HEK293 (cell line): ENCODE data around the gene PSEN1.

Experiments
- CTCF ChIA-PET: fragments of 350-600 bp; formaldehyde crosslinking; extraction: SDS; loops from one replicate; lab custom pipeline; 2021; ENCODE audit warnings: antibody characterized with exemption; lab: Yijun Ruan, JAX
- POLR2A ChIA-PET: fragments of 300-600 bp; formaldehyde crosslinking; extraction: SDS; loops from one replicate; lab custom pipeline; 2020; ENCODE audit warnings: antibody characterized with exemption, inconsistent platforms; lab: Yijun Ruan, JAX
- H3K27ac ChIP-seq: fragments of 200-500 bp; sonication (Bioruptor generic); 2 replicates; pipeline ENCODE4 v1.5.1; 2014; ENCODE audit warnings: low read depth, low read length, control low read depth, inconsistent platforms; ENCODE audit errors: extremely low read depth
- H3K36me3 ChIP-seq, 2 experiments: fragments of 200-500 bp in 1 of 2; sonication (Bioruptor generic) in 1 of 2; 1 replicate in 1 of 2; 2 replicates in 1 of 2; pipeline ENCODE4 v1.5.1; 2014 to 2017; ENCODE audit warnings: inconsistent platforms in 2 of 2, low read length in 2 of 2; ENCODE audit not compliant: control insufficient read depth in 2 of 2, insufficient read depth in 1 of 2
- H3K4me1 ChIP-seq: fragments of 200-500 bp; sonication (Bioruptor generic); 2 replicates; pipeline ENCODE4 v1.5.1; 2014; ENCODE audit warnings: mild to moderate bottlenecking, low read length, inconsistent platforms; ENCODE audit not compliant: control insufficient read depth, insufficient read depth
- H3K4me3 ChIP-seq: 2 replicates; pipeline ENCODE4 v1.5.1; 2011; ENCODE audit warnings: low read depth, mild to moderate bottlenecking, control low read depth, low read length, moderate library complexity
- H3K9me3 ChIP-seq: fragments of 200-500 bp; sonication (Bioruptor generic); 2 replicates; pipeline ENCODE4 v1.5.1; 2014; ENCODE audit warnings: low read depth, low read length, inconsistent platforms; ENCODE audit not compliant: control insufficient read depth, insufficient read depth
- EGR2 ChIP-seq: fragments of 450-650 bp; formaldehyde crosslinking; IDR thresholded peaks from 2 replicates; pipeline ENCODE4 v1.5.1; 2016; ENCODE audit warnings: low read depth, missing biosample characterization, missing genetic modification characterization
- GLI4 ChIP-seq: fragments of 450-650 bp; formaldehyde crosslinking; IDR thresholded peaks from 2 replicates; pipeline ENCODE4 v1.5.1; 2016; ENCODE audit warnings: missing biosample characterization, missing genetic modification characterization
- HOXC10 ChIP-seq: sonication (generic); formaldehyde crosslinking; IDR thresholded peaks from 2 replicates; pipeline ENCODE4 v1.8.1; 2023; ENCODE audit warnings: mild to moderate bottlenecking, missing genetic modification reagents
- PRDM1 ChIP-seq: fragments of 450-650 bp; formaldehyde crosslinking; IDR thresholded peaks from 2 replicates; pipeline ENCODE4; 2016; ENCODE audit warnings: missing biosample characterization, missing genetic modification characterization
- ZNF157 ChIP-seq: fragments of 450-650 bp; formaldehyde crosslinking; IDR thresholded peaks from 2 replicates; pipeline ENCODE4 v1.5.1; 2016; ENCODE audit warnings: missing biosample characterization, missing genetic modification characterization
- ZNF223 ChIP-seq: fragments of 450-650 bp; formaldehyde crosslinking; IDR thresholded peaks from 2 replicates; pipeline ENCODE4 v1.5.1; 2016; ENCODE audit warnings: missing biosample characterization, missing genetic modification characterization
- ZNF248 ChIP-seq: fragments of 450-650 bp; formaldehyde crosslinking; IDR thresholded peaks from 2 replicates; pipeline ENCODE4 v1.5.1; 2017; ENCODE audit warnings: missing biosample characterization, missing genetic modification characterization
- ZNF621 ChIP-seq: fragments of 450-650 bp; formaldehyde crosslinking; IDR thresholded peaks from 2 replicates; pipeline ENCODE4 v1.5.1; 2017; ENCODE audit warnings: missing biosample characterization, missing genetic modification characterization
- ZNF664 ChIP-seq: fragments of 450-650 bp; formaldehyde crosslinking; IDR thresholded peaks from 2 replicates; pipeline ENCODE4 v1.5.1; 2016; ENCODE audit warnings: missing biosample characterization, missing genetic modification characterization
- ZNF692 ChIP-seq: fragments of 450-650 bp; formaldehyde crosslinking; IDR thresholded peaks from 2 replicates; pipeline ENCODE4 v1.5.1; 2016; ENCODE audit warnings: missing biosample characterization, missing genetic modification characterization
- TF ChIP-seq, protein P1 (sequence below): fragments of 450-650 bp; formaldehyde crosslinking; IDR thresholded peaks from 2 replicates; pipeline ENCODE4 v1.5.1; 2016; ENCODE audit warnings: missing biosample characterization, missing genetic modification characterization
- TF ChIP-seq, protein P2 (sequence below): fragments of 450-650 bp; formaldehyde crosslinking; IDR thresholded peaks from 2 replicates; pipeline ENCODE4 v1.5.1; 2017; ENCODE audit warnings: missing biosample characterization, missing genetic modification characterization

PSEN1 gene

GRCh38 chr14:73246387-73247150 is 110.3 kb downstream of the PSEN1 start:
- Histone ChIP-seq H3K27ac (no peak overlapping the region), H3K9me3 (no peaks in the 10 kb centered on the region), H3K36me3 (no peaks in the 10 kb centered on the region), H3K4me1 (no peaks in the 10 kb centered on the region), H3K4me3 (no peak overlapping the region)
- TF ChIP-seq HOXC10 (CRISPR knock-in tag) (no peak), PRDM1 (tag by site-specific recombination) (peak; percentile 67; the same call in 1 of the 2 replicates)
- POLR2A ChIA-PET, result interaction anchor here (0.7 kb wide), 1 partner anchor 29 kb away, joined by 5 read pairs; no protein-coding TSS in a partner anchor
- CTCF ChIA-PET, result no interaction called here

DNA sequence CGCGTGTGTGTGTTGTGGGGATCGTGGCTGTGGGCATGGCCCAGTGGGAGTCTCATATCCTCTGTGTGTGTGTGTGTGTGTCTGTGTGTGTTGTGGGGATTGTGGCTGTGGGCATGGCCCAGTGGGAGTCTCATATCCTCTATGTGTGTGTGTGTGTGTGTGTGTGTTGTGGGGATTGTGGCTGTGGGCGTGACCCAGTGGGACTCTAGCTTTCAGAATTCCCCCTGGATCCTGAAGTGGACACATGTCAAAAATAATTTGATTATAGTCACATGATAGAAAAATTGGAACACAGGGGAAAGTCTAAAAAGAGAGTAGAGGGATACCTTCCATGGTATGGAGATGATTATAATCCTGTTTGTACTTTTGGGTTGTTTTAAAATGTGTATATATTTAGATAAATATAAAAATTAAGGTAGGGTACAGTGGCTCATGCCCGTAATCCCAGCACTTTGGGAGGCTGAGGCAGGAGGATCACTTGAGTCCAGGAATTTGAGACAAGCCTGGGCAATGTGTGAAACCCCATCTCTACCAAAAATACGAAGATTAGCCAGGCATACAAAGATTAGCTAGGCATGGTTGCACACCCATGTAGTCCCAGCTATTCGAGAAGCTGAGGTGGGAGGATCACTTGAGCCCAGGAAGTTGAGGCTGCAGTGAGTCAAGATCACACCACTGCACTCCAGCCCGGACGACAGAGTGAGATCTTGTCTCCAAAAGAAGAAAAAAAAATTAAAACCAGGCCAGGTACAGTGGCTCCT is 112.0 kb downstream of the PSEN1 start:
- H3K4me1 ChIP-seq, result no peaks in the 10 kb centered on the region
- CTCF ChIA-PET, result interaction anchor here (0.7 kb wide), 1 partner anchor 300 kb away, joined by 3 read pairs; no protein-coding TSS in a partner anchor
- H3K4me3 ChIP-seq, result no peak overlapping the region
- H3K9me3 ChIP-seq, result no peaks in the 10 kb centered on the region
- H3K36me3 ChIP-seq, result no peaks in the 10 kb centered on the region
- POLR2A ChIA-PET, result no interaction called here
- TF ChIP-seq ZNF692 (tag by site-specific recombination) (no peak), ZNF223 (tag by site-specific recombination) (no peak), ZNF248 (tag by site-specific recombination) (no peak), GLI4 (tag by site-specific recombination) (no peak), ZNF664 (no peak), EGR2 (tag by site-specific recombination) (peak; percentile 35; the same call in 1 of the 2 replicates)
- TF ChIP-seq, protein P1, sequence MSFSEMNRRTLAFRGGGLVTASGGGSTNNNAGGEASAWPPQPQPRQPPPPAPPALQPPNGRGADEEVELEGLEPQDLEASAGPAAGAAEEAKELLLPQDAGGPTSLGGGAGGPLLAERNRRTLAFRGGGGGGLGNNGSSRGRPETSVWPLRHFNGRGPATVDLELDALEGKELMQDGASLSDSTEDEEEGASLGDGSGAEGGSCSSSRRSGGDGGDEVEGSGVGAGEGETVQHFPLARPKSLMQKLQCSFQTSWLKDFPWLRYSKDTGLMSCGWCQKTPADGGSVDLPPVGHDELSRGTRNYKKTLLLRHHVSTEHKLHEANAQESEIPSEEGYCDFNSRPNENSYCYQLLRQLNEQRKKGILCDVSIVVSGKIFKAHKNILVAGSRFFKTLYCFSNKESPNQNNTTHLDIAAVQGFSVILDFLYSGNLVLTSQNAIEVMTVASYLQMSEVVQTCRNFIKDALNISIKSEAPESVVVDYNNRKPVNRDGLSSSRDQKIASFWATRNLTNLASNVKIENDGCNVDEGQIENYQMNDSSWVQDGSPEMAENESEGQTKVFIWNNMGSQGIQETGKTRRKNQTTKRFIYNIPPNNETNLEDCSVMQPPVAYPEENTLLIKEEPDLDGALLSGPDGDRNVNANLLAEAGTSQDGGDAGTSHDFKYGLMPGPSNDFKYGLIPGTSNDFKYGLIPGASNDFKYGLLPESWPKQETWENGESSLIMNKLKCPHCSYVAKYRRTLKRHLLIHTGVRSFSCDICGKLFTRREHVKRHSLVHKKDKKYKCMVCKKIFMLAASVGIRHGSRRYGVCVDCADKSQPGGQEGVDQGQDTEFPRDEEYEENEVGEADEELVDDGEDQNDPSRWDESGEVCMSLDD, result no peak
- no peak overlapping the region for H3K27ac ChIP-seq

GRCh38 chr14:73249108-73249507 is 112.8 kb downstream of the PSEN1 start:
- Histone ChIP-seq H3K36me3 (no peaks in the 10 kb centered on the region), H3K9me3 (no peaks in the 10 kb centered on the region), H3K27ac (no peak overlapping the region), H3K4me3 (no peak overlapping the region), H3K4me1 (no peaks in the 10 kb centered on the region)
- POLR2A ChIA-PET, result no interaction called here
- CTCF ChIA-PET, result interaction anchor here (0.7 kb wide), 1 partner anchor 301 kb away, joined by 3 read pairs; no protein-coding TSS in a partner anchor
- TF ChIP-seq ZNF621 (no peak), ZNF157 (tag by site-specific recombination) (no peak)
- TF ChIP-seq, protein P2, sequence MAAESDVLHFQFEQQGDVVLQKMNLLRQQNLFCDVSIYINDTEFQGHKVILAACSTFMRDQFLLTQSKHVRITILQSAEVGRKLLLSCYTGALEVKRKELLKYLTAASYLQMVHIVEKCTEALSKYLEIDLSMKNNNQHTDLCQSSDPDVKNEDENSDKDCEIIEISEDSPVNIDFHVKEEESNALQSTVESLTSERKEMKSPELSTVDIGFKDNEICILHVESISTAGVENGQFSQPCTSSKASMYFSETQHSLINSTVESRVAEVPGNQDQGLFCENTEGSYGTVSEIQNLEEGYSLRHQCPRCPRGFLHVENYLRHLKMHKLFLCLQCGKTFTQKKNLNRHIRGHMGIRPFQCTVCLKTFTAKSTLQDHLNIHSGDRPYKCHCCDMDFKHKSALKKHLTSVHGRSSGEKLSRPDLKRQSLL (tag by site-specific recombination), result no peak
